ENCODE measurements around the gene RALGAPA1. TPM values are rescaled to one million over a fixed set of nuclear protein-coding genes. Genes with fewer than 3 reads are reported as not detected.
"Not testable (repeated sequence)": the region's sequence is repeated elsewhere in the genome, so short reads cannot be mapped to it uniquely, and the experiment has no call there.

The RALGAPA1 gene
- total RNA-seq, 1 experiment from 2014 or later = 19.9 TPM

DNA sequence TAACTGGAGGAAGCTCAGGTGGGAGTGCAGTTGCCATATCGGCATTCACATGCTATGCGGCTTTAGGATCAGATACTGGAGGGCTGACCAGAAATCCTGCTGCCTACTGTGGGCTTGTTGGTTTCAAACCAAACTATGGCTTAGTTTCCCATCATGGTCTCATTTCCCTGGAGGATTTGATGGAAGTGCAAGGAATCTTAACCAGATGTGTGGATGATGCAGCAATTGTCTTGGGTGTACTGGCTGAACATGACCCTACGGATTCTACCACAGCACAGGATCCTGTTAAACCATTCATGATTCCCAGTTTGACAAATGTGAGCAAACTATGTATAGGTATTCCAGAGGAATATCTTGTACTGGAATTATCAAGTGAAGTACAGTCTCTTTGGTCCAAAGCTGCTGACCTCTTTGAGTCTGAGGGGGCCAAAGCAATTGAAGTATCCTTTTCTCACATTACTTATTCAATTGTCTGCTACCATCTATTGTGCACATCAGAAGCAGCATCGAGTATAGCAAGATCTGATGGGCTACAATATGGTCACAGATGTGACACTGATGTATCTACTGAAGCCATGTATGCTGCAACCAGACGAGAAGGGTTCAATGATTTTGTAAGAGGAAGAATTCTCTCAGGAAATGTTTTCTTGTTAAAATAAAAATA lies 42.9 kb downstream of the RALGAPA1 start:
- Histone ChIP-seq H3K9me3 (replicated peaks) (no peaks in the 10 kb centered on the region), H3K4me1 (replicated peaks) (no peaks in the 10 kb centered on the region), H3K27me3 (replicated peaks) (no peaks in the 10 kb centered on the region), H3K27ac (no peak overlapping the region), H3K4me3 (no peak overlapping the region), H3K36me3 (no peaks in the 10 kb centered on the region)
- no peak for DNase-seq (ENCODE audit: low read depth in 1 of 2, low spot score in 2 of 2)

DNA sequence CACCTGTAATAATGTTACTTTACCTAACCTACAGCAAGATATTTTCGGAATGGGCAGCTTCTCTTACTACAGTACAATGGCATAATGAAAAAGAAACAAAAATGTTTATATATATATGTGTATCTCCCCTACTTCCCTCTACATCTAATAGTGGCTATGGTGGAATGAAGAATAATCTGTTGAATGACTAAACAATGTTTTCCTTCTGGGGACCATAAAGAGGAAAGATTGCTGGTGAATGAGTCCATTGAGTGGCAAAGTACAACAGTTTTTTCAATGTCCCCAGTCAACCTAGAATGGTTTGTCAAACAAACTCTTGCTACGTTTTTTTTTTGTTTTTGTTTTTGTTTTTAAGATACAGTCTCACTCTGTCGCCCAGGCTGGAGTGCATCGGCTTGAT lies 47.2 kb downstream of the RALGAPA1 start:
- no peak overlapping the region for H3K4me3 ChIP-seq
- H3K9me3 ChIP-seq (replicated peaks) = no peaks in the 10 kb centered on the region
- no peak overlapping the region for H3K27ac ChIP-seq
- H3K36me3 ChIP-seq = no peaks in the 10 kb centered on the region
- DNase-seq (ENCODE audit: low read depth in 1 of 2, low spot score in 2 of 2) = no peak
- H3K27me3 ChIP-seq (replicated peaks) = no peaks in the 10 kb centered on the region
- H3K4me1 ChIP-seq (replicated peaks) = no peaks in the 10 kb centered on the region

DNA sequence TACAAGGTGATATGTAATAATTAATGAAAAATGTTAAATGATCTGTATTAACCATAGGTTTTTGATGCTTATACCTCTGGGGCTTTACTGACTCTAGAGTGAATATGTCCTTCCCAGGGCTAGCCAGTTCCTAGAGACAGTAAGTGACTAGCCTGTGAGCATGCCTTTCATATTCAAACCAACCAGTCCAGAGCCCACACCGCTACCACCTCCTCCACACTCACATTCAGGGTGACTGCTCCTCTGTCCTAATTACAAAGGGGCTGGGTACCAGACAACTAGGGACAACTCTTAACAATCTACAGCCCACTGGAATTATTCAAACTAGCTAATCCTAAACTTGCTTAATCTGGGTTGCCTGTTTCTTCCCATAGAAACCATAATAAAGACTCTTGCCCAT lies 49.0 kb downstream of the RALGAPA1 start:
- no peak overlapping the region for H3K27ac ChIP-seq
- H3K4me3 ChIP-seq = no peak overlapping the region
- peaks cover 9% of the 10 kb centered on the region for H3K36me3 ChIP-seq
- no peaks in the 10 kb centered on the region for H3K9me3 ChIP-seq (replicated peaks)
- H3K4me1 ChIP-seq (replicated peaks) = no peaks in the 10 kb centered on the region
- no peaks in the 10 kb centered on the region for H3K27me3 ChIP-seq (replicated peaks)
- DNase-seq (ENCODE audit: low read depth in 1 of 2, low spot score in 2 of 2) = no peak

DNA sequence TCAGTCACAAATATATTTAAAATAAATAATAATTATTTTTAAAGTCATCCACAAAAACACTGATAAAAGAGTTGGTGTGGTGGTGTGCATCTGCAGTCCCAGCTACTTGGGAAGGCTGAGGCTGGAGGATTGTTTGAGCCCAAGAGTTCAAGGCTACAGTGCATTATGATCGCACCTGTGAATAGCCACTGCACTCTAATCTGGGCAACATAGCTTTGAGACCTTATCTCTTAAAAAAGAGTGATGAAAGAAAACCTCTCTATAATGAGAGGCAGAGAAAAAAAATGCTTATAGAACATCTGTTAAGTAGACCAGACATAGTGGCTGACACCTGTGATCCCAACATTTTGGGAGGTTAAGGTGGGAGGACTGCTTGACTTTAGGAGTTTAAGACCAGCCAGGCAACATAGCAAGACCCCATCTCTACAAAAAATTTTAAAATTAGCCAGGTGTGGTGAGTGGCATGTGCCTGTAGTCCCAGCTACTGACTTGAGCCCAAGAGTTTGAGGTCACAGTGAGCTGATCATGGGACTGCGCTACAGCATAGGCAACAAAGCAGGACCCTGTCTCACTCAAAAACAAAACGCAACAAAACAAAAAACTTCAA lies 50.5 kb downstream of the RALGAPA1 start:
- Histone ChIP-seq H3K36me3 (peaks cover 9% of the 10 kb centered on the region), H3K4me1 (replicated peaks) (no peaks in the 10 kb centered on the region), H3K27me3 (replicated peaks) (no peaks in the 10 kb centered on the region), H3K4me3 (no peak overlapping the region), H3K27ac (no peak overlapping the region), H3K9me3 (replicated peaks) (no peaks in the 10 kb centered on the region)
- DNase-seq (ENCODE audit: low read depth in 1 of 2, low spot score in 2 of 2) = no peak

DNA sequence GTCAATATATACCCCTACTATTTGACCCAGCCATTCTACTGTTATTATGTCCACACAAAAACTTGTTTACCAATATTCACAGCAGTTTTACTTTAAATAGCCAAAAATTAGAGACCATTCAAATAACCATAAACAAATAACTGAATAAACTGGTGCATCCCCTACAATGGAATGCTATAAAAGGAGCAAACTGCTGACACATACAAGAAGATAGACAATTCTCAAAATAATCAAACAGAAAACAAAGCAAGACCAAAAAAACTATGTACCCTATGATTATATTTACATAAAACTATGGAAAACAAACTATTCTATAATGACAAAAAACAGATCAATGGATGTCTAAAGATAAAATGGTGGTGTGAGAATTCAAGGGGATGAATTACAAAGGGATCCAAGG lies 54.4 kb downstream of the RALGAPA1 start:
- Histone ChIP-seq H3K27me3 (replicated peaks) (no peaks in the 10 kb centered on the region), H3K9me3 (replicated peaks) (no peaks in the 10 kb centered on the region), H3K27ac (no peak overlapping the region), H3K4me1 (replicated peaks) (no peaks in the 10 kb centered on the region), H3K36me3 (peaks cover 15% of the 10 kb centered on the region), H3K4me3 (no peak overlapping the region)
- no peak for DNase-seq (ENCODE audit: low read depth in 1 of 2, low spot score in 2 of 2)

DNA sequence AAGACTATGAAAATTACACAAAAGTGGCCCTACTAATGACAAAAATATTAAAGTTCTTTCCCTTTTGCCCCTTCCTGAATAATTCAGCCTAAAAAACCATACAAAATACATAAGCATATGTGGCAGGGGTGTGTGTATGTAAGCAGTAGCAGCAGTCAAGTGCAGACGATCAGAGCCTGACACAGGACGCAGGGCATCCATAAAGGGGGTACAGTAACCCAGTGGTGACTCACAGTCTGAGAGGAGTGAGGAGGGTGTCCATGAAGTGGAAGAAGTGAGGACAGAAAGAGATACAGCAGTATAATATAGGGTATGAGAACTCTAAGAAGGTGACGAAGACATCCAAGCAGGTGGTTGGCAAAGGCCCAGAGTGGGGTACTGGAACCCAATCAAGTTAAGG lies 56.7 kb downstream of the RALGAPA1 start:
- Histone ChIP-seq H3K27ac (no peak overlapping the region), H3K27me3 (replicated peaks) (no peaks in the 10 kb centered on the region), H3K9me3 (replicated peaks) (no peaks in the 10 kb centered on the region), H3K4me1 (replicated peaks) (peaks cover 3% of the 10 kb centered on the region), H3K4me3 (no peak overlapping the region), H3K36me3 (peaks cover 15% of the 10 kb centered on the region)
- DNase-seq (ENCODE audit: low read depth in 1 of 2, low spot score in 2 of 2) = no peak

DNA sequence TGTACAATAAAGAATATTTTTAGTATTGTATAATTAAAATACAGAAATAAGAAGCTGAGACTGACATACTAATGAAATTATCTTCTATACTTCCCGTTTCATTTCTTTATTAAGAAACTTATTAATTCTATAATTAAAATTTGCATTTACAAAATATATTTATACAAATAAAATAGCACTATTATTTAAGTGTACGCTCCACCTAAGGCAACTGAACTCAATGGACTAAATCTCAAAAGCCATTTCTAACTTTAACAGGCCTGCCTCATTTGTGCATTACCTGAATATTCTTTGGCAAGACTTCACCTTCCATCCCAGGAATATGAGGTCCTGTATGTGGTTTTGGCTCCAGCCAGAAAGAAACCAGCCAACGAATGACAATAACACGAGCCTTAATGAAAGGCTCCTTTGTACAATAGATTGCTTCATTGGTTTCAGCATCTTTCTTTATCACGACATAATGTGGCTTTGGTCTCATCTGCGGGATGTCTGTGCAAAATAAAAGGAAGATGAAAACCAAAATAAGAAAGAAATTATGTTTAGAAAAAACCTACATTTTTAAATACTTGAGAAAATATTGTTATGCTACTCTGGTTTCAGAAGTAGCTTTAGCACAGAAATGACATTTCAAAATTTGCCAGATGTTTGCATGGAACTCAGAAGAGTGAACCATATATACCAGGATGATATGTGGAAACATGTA lies 58.7 kb downstream of the RALGAPA1 start:
- H3K36me3 ChIP-seq = peaks cover 6% of the 10 kb centered on the region; the same call in 1 of the 2 replicates
- no peak for DNase-seq (ENCODE audit: low read depth in 1 of 2, low spot score in 2 of 2)
- no peak overlapping the region for H3K27ac ChIP-seq
- H3K27me3 ChIP-seq (replicated peaks) = no peaks in the 10 kb centered on the region
- no peak overlapping the region for H3K4me3 ChIP-seq
- peaks cover 11% of the 10 kb centered on the region for H3K4me1 ChIP-seq (replicated peaks)
- H3K9me3 ChIP-seq (replicated peaks) = no peaks in the 10 kb centered on the region

DNA sequence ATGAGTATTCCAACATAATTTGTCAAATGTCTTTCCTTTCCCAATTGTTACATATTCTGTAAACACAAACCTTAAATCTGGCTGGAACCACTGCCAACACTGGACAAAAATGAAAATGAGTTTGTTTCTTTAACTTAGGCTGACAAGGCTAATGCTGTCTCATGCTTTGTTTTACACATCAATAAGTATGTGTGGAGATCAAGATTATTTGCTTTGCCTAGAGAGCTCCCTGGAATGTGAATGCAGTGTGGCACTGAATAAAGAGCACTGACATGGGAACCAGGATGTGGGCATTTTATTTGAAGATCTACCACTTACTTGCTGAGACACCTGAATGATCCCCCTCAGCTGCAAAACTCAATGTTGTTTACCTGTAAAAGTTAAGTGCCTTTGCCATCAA lies 61.7 kb downstream of the RALGAPA1 start:
- H3K27me3 ChIP-seq (replicated peaks) = no peaks in the 10 kb centered on the region
- 0 out of 2 replicates have a peak, but pooled peaks cover 3% of the 10 kb centered on the region for H3K36me3 ChIP-seq
- no peaks in the 10 kb centered on the region for H3K9me3 ChIP-seq (replicated peaks)
- H3K27ac ChIP-seq = no peak overlapping the region; the same call in 1 of the 2 replicates
- DNase-seq (ENCODE audit: low read depth in 1 of 2, low spot score in 2 of 2) = peak in 1 of 2 experiments; percentile 76
- H3K4me3 ChIP-seq = no peak overlapping the region
- peaks cover 11% of the 10 kb centered on the region for H3K4me1 ChIP-seq (replicated peaks)

DNA sequence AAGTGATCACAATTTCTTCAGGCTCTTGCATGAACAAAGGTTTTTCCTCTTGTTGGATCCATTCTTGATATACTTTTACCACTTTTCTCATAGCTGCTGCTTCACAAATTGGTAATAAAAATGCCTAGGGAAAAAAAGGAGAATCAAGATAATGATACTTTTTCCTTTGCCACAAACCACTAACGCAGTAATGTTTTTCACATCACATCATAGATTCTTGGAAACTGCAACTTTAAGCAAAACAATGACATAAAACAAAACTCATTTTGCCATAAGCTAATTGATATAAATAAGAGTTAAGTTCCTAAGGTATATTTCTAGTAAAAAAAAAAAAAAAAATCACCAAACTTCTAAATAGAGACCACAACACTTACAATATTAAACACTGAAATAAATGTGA lies 66.7 kb downstream of the RALGAPA1 start:
- Histone ChIP-seq H3K9me3 (replicated peaks) (no peaks in the 10 kb centered on the region), H3K36me3 (peaks cover 3% of the 10 kb centered on the region; the same call in 1 of the 2 replicates), H3K27ac (no peak overlapping the region), H3K27me3 (replicated peaks) (no peaks in the 10 kb centered on the region), H3K4me3 (no peak overlapping the region), H3K4me1 (replicated peaks) (peaks cover 27% of the 10 kb centered on the region)
- DNase-seq (ENCODE audit: low read depth in 1 of 2, low spot score in 2 of 2) = no peak

DNA sequence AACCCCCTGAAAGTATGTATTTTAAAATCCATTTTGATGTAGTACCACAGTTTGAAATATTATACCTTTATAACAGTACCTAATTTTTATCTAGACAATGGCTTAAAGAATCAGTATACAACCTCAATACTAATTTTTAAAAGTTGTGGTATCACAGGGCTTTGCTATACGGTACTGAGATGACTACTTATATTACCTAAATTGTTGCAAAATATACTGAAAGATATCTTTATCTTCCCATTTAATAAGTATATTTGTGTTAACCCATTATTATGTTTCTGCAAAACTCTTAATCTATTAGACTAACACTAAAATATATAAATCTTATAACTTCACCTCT lies 67.1 kb downstream of the RALGAPA1 start:
- H3K4me1 ChIP-seq (replicated peaks) = peaks cover 23% of the 10 kb centered on the region
- no peaks in the 10 kb centered on the region for H3K9me3 ChIP-seq (replicated peaks)
- H3K27me3 ChIP-seq (replicated peaks) = no peaks in the 10 kb centered on the region
- no peak for DNase-seq (ENCODE audit: low read depth in 1 of 2, low spot score in 2 of 2)
- H3K4me3 ChIP-seq = no peak overlapping the region
- H3K36me3 ChIP-seq = peaks cover 3% of the 10 kb centered on the region; the same call in 1 of the 2 replicates
- no peak overlapping the region for H3K27ac ChIP-seq

DNA sequence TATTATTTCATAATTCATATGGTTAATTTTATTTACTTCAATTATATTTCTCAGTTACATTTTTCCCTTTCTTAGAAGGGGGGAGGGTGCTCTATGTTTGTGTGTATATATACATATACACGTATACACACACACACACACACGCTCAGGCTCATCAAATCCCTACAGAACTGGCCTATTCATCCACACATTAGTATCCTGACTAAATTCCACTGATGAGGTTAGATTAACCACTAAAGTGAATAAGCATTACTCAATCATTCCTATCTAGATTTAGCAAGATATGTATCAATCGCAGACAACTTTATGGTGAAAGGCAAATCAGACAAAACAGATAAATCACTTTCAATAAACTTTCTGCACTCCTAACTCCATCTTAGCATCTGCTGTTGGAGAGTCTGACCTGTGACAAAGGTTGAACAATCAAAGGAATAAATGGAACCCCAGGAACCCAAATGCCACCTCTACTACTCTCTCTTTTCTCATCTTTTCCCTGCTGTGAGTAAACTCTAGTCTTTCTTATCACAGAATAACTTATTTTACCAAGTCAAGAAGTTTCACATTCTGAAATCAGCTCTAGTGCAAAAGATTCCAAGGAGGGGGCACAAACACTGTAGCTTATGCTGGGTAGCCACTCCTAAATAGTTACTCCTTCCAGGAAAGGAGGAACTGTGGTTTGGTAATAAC lies 67.6 kb downstream of the RALGAPA1 start:
- no peak overlapping the region for H3K4me3 ChIP-seq
- no peak overlapping the region for H3K27ac ChIP-seq
- H3K4me1 ChIP-seq (replicated peaks) = peaks cover 19% of the 10 kb centered on the region
- DNase-seq (ENCODE audit: low read depth in 1 of 2, low spot score in 2 of 2) = no peak
- H3K36me3 ChIP-seq = peaks cover 3% of the 10 kb centered on the region; the same call in 1 of the 2 replicates
- H3K9me3 ChIP-seq (replicated peaks) = no peaks in the 10 kb centered on the region
- H3K27me3 ChIP-seq (replicated peaks) = no peaks in the 10 kb centered on the region

DNA sequence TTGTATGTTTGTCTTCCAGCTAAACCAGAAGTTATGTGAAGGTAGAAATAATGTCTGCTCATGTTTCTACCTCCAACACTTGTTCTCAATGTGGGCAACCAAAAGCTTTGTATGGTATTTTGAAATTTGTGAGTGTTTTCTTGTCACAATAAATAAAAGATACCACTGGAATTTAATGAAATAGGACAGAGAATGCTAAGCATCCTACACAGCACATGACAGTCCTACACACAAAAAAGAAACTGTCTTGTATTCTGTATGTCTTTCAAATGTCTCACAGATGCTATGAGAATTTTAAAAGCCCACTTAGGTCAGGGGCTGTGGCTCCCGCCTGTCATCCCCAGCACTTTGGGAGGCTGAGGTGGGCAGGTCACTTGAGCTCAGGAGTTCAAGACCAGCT lies 68.9 kb downstream of the RALGAPA1 start:
- Histone ChIP-seq H3K9me3 (replicated peaks) (no peaks in the 10 kb centered on the region), H3K27ac (peak overlapping the region; percentile 62; the same call in 1 of the 2 replicates), H3K36me3 (peaks cover 4% of the 10 kb centered on the region; the same call in 1 of the 2 replicates), H3K27me3 (replicated peaks) (no peaks in the 10 kb centered on the region), H3K4me3 (no peak overlapping the region), H3K4me1 (replicated peaks) (peaks cover 19% of the 10 kb centered on the region)
- peak in 1 of 2 experiments; percentile 59 for DNase-seq (ENCODE audit: low read depth in 1 of 2, low spot score in 2 of 2)

DNA sequence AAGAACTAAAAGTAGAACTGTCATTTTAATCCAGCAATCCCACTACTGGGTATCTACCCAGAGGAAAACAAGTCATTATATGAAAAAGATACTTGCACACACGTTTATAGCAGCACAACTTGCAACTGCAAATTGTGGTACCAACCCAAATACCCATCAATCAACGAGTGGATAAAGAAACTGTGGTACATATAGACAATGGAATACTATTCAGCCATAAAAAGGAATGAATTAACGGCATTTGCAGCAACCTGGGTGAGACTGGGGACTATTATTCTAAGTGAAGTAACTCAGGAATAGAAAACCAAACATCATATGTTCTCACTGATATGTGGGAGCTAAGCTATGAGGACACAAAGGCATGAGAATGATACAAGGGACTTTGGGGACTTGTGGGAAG lies 73.9 kb downstream of the RALGAPA1 start:
- not testable (repeated sequence) for H3K4me1 ChIP-seq (replicated peaks); H3K27ac ChIP-seq; H3K36me3 ChIP-seq; H3K9me3 ChIP-seq (replicated peaks); H3K27me3 ChIP-seq (replicated peaks); DNase-seq (ENCODE audit: low read depth in 1 of 2, low spot score in 2 of 2); H3K4me3 ChIP-seq

DNA sequence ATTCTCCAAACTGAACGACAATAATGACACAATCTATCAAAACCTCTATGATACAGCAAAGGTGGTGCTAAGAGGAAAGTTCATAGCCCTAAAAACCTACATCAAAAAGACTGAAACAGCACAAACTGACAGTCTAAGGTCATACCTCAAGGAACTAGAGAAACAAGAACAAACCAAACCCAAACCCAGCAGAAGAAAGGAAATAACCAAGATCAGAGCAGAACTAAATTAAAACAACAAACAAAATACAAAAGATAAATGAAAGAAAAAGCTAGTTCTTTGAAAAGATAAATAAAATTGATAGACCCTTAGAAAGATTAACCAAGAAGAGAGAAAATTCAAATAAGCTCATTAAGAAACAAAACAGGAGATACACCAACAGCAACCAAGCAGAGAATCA lies 75.6 kb downstream of the RALGAPA1 start:
- H3K9me3 ChIP-seq (replicated peaks); H3K4me1 ChIP-seq (replicated peaks); H3K27me3 ChIP-seq (replicated peaks); DNase-seq (ENCODE audit: low read depth in 1 of 2, low spot score in 2 of 2); H3K36me3 ChIP-seq; H3K27ac ChIP-seq; H3K4me3 ChIP-seq: not testable (repeated sequence)
